GM19351 (cell line): ENCODE measurements around the gene BCAM.
A peak's percentile ranks its signal among the peaks of the same experiment; 100 is the strongest.
"Not testable (repeated sequence)": the region's sequence is repeated elsewhere in the genome, so short reads cannot be mapped to it uniquely, and the experiment has no call there.

Source experiments
- ATAC-seq: cut with Tn5 transposase; IDR thresholded peaks from one replicate; pipeline ENCODE4 v1.9.1; 2021; ENCODE audit warnings: mild to moderate bottlenecking, moderate library complexity; ENCODE audit not compliant: unreplicated experiment

Gene BCAM, protein sequence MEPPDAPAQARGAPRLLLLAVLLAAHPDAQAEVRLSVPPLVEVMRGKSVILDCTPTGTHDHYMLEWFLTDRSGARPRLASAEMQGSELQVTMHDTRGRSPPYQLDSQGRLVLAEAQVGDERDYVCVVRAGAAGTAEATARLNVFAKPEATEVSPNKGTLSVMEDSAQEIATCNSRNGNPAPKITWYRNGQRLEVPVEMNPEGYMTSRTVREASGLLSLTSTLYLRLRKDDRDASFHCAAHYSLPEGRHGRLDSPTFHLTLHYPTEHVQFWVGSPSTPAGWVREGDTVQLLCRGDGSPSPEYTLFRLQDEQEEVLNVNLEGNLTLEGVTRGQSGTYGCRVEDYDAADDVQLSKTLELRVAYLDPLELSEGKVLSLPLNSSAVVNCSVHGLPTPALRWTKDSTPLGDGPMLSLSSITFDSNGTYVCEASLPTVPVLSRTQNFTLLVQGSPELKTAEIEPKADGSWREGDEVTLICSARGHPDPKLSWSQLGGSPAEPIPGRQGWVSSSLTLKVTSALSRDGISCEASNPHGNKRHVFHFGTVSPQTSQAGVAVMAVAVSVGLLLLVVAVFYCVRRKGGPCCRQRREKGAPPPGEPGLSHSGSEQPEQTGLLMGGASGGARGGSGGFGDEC

DNA sequence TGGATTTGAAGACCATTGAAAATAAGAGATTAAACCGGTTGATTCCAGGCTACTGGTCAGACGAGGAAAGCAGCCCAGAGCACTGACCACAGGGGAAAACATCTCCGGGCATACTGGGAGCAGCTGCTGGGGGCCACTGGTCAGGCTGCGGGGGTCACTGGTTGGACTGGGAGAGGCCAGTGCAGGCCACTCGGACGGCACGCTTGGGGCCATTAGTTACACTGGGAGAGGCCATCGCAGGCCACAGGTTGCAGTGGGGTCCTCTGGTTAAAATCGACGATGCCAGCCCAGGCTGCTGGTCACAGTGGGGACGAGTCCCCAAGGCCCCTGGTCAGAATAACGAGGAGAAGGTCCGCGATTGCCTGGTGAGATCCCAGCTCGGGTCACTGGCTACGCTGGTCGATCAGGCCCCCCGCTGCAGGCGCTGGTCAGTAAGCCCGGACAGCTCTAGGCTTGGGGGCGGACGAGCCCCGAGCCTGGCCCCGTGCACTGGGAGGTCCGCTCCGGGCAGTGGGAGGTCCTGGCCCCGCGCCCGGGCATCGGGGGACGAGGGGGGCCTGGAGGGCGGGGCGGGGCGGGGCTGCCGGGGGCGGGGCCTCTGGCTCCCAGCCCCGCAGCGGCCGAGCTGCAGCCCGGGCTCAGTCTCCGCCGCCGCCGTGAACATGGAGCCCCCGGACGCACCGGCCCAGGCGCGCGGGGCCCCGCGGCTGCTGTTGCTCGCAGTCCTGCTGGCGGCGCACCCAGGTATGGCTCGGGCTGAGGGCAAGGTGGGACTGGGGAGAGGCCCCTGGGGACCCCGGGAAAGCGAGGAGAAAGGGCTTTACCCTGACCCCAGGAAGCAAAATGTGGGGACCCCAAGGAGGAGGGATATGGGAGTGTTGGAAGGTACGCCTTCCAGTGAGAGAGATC lies at the start of gene BCAM:
TSS of gene BCAM (plus strand) at position 641 of the 909 bp plus-strand sequence. CDS start at position 663, 22 bp downstream.
- no peak for ATAC-seq

DNA sequence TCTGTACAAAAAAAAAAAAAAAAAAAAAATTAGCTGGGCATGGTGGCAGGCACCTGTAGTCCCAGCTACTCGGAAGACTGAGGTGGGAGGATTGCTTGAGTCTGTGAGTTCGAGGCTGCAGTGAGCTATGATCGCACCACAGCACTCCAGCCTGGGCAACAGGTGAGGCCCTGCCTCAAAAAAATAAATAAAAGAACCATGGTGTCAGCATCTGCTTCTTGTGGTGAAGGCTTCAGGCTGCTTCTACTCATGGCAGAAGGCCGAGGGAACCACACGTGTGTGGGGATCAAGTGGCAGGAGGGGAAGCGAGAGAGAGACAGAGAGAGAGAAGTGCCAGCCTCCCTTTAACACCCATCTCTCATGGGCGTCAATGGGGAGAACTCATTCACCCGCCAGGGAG lies 46.9 kb upstream of the BCAM start:
- ATAC-seq = no peak

DNA sequence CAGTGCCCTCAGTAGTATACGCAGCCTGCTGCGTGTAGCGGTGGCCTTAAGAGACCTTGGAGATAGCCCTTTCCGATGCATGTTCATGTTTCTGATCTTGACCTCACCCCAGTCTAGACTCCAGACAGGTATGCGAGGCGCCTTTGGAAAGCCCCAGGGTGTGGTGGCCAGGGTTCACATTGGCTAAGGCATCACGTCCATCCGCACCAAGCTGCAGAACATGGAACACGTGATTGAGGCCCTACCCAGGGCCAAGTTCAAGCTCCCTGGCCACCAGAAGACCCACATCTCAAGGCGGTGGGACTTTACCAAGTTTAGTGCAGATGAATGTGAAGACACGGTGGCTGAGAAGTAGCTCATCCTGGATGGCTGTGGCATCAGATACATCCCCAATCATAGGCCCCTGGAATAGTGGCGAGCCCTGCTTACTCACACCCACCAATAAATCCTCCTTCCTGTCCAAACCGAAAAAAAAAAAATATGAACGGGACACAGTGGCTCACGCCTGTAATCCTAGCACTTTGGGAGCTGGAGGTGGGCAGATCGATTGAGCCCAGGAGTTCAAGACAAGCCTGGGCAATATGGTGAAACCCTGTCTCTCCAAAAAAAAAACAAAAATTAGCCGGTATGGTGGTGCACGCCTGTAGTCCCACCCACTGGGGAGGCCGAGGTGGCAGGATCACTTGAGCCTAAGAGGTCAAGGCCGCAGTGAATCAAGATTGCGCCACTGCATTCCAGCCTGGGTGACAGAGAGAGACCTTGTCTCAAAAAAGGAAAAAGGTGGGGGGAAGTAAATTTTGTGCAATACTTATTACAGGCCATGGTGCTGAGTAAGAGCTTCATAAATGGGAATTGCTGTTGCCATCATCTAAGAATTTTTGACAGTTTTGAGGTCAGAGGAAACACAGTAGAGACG lies 43.6 kb upstream of the BCAM start:
- ATAC-seq = no peak

DNA sequence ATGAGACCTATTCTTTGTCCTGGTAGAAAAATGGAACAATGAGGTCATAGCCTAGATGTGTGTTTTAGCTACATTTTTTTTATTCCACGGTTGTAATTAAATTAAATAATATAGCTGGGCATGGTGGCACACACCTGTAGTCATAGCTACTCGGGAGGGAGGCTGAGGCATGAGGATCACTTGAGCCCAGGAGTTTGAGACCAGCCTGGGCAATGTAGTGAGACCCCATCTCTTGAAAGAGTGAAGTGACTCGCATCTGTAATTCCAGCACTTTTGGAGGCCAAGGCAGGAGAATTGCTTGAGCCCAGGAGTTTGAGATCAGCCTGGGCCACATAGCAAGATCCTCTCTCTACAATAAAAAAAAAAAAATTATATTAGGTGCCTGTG lies 43.0 kb upstream of the BCAM start:
- ATAC-seq = no peak

DNA sequence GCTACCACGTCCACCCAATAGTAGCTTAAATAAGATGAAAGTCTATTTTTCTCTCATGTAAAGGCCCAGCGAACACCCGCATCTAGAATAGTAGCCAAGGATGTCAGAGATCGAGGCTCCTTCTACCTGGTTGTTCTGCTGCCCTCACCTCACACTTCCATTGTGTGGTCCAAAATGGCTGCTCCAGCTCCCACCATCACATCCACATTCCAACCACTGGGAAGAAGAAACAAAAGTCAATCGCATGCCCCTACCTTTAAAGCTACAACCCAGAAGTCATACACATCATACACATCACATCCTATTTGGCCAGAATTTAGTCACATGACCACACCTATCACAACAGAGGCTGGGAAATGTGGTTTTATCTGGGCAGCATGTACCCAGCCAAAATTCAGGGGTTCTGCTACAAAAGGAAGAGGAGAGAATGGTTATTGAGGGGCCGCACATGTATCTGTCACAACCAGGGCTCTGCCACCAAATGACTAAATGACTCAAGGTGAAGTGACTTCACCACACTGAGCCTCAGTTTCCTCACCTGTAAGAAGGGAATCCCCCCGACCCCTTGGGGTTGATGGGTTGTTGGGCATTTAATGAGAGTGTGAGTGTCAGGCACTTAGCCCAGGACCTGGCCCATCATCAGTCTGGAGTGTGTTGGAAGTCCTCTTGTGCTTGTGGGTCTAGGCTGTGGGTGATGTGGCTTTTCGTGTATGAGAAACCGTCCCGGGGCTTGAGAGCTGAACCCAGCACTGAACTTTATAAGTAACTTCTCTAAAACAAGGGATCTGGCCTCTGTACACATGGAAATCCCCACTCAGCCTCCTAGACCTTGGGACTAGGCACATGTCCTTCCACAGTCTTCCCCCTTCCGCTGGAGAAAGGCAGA lies 41.4 kb upstream of the BCAM start:
- ATAC-seq = no peak

GRCh38 chr19:44770550-44771257 lies 38.2 kb upstream of the BCAM start:
- peak; percentile 96 for ATAC-seq

DNA sequence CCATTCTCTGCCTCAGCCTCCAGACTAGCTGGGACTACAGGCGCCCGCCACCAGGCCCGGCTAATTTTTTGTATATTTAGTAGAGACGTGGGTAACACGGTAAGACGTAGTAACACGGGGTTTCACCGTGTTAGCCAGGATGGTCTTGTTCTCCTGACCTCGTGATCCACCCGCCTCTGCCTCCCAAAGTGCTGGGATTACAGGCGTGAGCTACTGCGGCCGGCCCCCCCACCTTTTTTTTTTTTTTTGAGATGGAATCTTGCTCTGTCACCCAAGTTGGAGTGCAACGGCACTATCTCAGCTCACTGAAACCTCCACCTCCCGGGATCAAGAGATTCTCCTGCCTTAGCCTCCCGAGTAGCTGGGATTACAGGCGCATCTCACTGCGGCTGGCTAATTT lies 36.8 kb upstream of the BCAM start:
- ATAC-seq = not testable (repeated sequence)

DNA sequence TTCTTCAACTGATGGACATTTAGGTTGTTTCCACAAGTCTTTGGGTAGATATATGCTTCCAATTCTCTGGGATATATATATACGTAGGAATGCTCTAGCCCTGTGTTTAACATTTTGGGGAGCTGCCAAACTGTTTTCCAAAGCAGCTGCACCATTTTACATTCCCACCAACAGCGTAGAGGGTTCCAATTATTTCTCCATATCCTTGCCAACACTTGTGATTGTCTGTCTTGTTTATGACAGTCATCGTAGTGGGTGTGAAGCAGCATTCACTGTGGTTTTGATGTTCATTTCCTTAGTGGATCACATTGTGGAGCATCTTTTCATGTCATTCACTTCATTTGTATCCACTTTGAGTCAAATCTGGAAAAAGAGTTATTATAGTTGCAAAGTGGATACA lies 35.9 kb upstream of the BCAM start:
- no peak for ATAC-seq

- ATAC-seq = no peak
Measured at GRCh38 chr19:44775676-44776240, 33.1 kb upstream of the BCAM start.

DNA sequence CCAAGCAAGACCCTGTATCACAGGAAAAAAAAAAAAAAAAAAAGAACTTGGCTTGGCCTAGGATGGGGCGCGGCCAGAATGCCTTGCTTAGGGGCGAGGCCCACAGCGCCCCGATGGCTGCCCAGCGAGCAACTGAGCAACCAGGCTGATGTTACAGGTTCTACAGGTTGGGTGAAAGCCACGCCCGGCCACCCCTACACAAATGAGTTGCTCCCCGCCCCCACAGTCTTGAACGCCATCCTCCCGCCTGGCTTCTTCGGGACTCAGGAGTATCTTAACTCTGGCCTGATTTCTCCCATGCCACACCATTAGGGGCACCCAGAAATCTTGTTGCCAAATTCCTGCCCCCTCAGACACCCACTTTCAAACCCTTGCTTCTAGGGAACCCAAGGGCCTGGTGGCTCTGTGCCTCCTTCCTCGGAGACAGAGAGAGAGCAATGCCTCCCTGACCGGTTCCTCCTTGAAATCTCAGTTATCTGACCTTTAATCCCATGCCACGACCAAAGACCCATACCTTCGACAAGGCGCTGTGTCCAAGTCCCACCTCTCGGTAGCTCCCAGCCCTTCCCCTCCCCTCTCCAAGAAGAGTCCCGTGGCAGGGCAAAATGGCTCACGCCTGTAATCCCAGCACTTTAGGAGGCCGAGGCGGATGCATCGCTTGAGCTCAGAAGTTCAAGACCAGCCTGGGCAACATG lies 32.4 kb upstream of the BCAM start:
- ATAC-seq = no peak

GRCh38 chr19:44777715-44778347 lies 31.1 kb upstream of the BCAM start, which contains the start of gene CBLC:
Gene CBLC, plus strand, starts transcription at chr19:44777890. Its CDS starts 42 bp downstream, at chr19:44777932.
- no peak for ATAC-seq

DNA sequence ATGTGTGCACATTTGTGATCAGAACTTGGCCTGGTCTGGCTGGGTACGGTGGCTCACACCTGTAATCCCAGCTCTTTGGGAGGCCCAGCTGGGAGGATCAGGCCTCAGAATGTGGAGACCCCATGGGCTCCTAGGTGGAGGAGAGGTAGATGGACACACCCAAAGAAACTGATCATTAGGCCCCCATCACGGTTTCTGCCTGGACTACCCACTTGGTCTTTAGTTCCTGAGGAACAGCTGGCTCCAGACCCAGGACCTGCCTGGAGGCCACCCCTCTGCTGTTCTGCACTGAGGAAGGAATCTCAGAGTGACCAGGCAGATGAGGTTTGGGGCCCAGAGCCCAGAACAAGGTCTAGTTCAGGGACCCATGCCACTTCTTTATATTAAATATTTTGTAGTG lies 29.8 kb upstream of the BCAM start:
- no peak for ATAC-seq

DNA sequence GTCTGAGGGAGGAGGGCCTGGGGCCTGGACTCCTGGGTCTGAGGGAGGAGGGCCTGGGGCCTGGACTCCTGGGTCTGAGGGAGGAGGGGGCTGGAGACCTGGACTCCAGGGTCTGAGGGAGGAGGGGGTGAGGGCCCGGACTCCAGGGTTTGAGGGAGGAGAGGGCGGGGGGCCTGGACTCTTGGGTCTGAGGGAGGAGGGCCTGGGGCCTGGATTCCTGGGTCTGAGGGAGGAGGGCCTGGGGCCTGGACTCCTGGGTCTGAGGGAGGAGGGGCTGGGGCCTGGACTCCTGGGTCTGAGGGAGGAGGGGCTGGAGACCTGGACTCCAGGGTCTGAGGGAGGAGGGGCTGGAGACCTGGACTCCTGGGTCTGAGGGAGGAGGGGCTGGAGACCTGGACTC lies 27.2 kb upstream of the BCAM start:
- ATAC-seq = not testable (repeated sequence)

GRCh38 chr19:44782729-44783128 lies 26.2 kb upstream of the BCAM start:
- no peak for ATAC-seq

DNA sequence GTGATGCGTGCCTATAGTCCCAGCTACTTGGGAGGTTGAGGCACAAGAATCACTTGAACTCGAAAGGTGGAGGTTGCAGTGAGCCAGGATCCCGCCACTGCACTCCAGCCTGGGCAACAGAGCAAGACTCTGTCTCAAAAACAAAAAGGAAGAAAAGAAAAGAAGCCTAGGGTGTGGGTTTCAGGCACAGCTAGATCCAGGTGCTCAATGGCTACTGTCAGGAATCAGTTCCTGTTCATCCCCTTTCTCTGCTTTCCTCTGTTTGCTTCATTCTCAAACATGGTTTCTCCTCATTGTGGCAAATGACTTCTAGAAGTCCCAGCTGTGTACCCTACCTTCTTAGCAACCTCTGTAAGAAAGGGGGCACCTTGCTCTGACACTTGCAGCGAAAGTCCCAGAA lies 25.4 kb upstream of the BCAM start:
- no peak for ATAC-seq

DNA sequence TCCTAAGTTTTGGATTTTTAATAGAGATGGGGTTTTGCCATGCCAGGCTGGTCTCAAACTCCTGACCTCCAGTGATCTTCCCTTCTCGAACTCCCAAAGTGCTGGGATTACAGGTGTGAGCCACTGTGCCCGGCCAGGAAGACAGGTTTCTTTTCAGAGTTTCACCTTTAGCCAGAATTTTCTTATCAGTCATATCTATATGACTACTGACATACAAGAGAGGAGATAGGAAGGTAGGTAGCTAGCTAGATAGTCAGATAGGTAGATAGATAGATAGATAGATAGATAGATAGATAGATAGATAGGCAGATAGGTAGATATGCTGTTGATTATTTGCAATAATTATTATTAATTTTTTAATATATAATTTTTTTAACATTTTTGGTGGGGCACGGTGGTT lies 23.6 kb upstream of the BCAM start:
- ATAC-seq = no peak

DNA sequence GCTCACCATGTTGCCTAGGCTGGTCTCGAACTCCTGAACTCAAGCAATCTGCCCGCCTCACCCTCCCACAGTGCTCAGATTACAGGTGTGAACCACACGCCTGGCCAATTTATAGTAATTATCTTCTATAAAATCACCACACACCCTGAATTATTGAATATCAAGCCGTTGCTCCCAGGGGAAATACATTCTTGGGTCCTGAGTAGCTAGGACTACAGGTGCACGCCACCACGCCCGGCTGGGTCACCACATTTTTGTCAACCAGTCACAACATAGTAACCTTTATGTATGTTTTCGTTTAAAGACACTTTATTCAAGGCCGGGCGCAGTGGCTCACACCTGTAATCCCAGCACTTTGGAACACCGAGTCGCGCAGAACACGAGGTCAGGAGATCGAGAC lies 22.9 kb upstream of the BCAM start:
- no peak for ATAC-seq
